ENCODE measurements around the gene GPR139. TPM values are rescaled to one million over a fixed set of nuclear protein-coding genes. Genes with fewer than 3 reads are reported as not detected.

GPR139 gene
- total RNA-seq, 1 experiment from 2014 or later, result not detected

- Histone ChIP-seq H3K4me3 (no peak overlapping the region), H3K27me3 (replicated peaks) (peaks cover 15% of the 10 kb centered on the region), H3K27ac (no peak overlapping the region), H3K9me3 (replicated peaks) (no peaks in the 10 kb centered on the region), H3K4me1 (replicated peaks) (no peaks in the 10 kb centered on the region), H3K36me3 (no peaks in the 10 kb centered on the region)
- DNase-seq (ENCODE audit: low read depth in 1 of 2, low spot score in 2 of 2), result no peak
Observed at GRCh38 chr16:20041924-20042596, 31.6 kb downstream of the GPR139 start.

- H3K4me3 ChIP-seq, result no peak overlapping the region
- H3K27ac ChIP-seq, result no peak overlapping the region
- no peaks in the 10 kb centered on the region for H3K36me3 ChIP-seq
- H3K4me1 ChIP-seq (replicated peaks), result no peaks in the 10 kb centered on the region
- DNase-seq (ENCODE audit: low read depth in 1 of 2, low spot score in 2 of 2), result no peak
- H3K9me3 ChIP-seq (replicated peaks), result no peaks in the 10 kb centered on the region
- H3K27me3 ChIP-seq (replicated peaks), result peaks cover 15% of the 10 kb centered on the region
Observed at GRCh38 chr16:20040011-20040410, 33.7 kb downstream of the GPR139 start.

GRCh38 chr16:20029611-20030010 lies 44.1 kb downstream of the GPR139 start:
- no peak overlapping the region for H3K4me3 ChIP-seq

GRCh38 chr16:20026361-20027072 lies 47.2 kb downstream of the GPR139 start:
- DNase-seq (ENCODE audit: low read depth in 1 of 2, low spot score in 2 of 2), result no peak
- H3K4me1 ChIP-seq (replicated peaks), result no peaks in the 10 kb centered on the region
- H3K36me3 ChIP-seq, result no peaks in the 10 kb centered on the region
- H3K9me3 ChIP-seq (replicated peaks), result no peaks in the 10 kb centered on the region
- H3K27ac ChIP-seq, result no peak overlapping the region
- no peaks in the 10 kb centered on the region for H3K27me3 ChIP-seq (replicated peaks)
- H3K4me3 ChIP-seq, result no peak overlapping the region

More at GRCh38 chr16:20029611-20030010, 44.1 kb downstream of the GPR139 start:
- H3K4me1 ChIP-seq (replicated peaks), result no peaks in the 10 kb centered on the region
- no peaks in the 10 kb centered on the region for H3K9me3 ChIP-seq (replicated peaks)
- H3K27me3 ChIP-seq (replicated peaks), result no peaks in the 10 kb centered on the region
- DNase-seq (ENCODE audit: low read depth in 1 of 2, low spot score in 2 of 2), result no peak
- H3K36me3 ChIP-seq, result no peaks in the 10 kb centered on the region
- H3K27ac ChIP-seq, result no peak overlapping the region

- no peak for DNase-seq (ENCODE audit: low read depth in 1 of 2, low spot score in 2 of 2)
- Histone ChIP-seq H3K4me1 (replicated peaks) (no peaks in the 10 kb centered on the region), H3K4me3 (no peak overlapping the region), H3K27me3 (replicated peaks) (no peaks in the 10 kb centered on the region), H3K27ac (no peak overlapping the region), H3K36me3 (no peaks in the 10 kb centered on the region), H3K9me3 (replicated peaks) (no peaks in the 10 kb centered on the region)
Observed at GRCh38 chr16:20023190-20023589, 50.5 kb downstream of the GPR139 start.

- Histone ChIP-seq H3K27me3 (replicated peaks) (no peaks in the 10 kb centered on the region), H3K4me1 (replicated peaks) (no peaks in the 10 kb centered on the region), H3K27ac (no peak overlapping the region), H3K36me3 (no peaks in the 10 kb centered on the region), H3K9me3 (replicated peaks) (no peaks in the 10 kb centered on the region), H3K4me3 (no peak overlapping the region)
- DNase-seq (ENCODE audit: low read depth in 1 of 2, low spot score in 2 of 2), result no peak
Observed at GRCh38 chr16:20020976-20021375, 52.7 kb downstream of the GPR139 start.

GRCh38 chr16:20020083-20020482 lies 53.6 kb downstream of the GPR139 start:
- no peaks in the 10 kb centered on the region for H3K4me1 ChIP-seq (replicated peaks)
- H3K4me3 ChIP-seq, result no peak overlapping the region
- H3K27me3 ChIP-seq (replicated peaks), result no peaks in the 10 kb centered on the region

GRCh38 chr16:20016234-20016633 lies 57.5 kb downstream of the GPR139 start:
- Histone ChIP-seq H3K4me1 (replicated peaks) (no peaks in the 10 kb centered on the region), H3K27ac (no peak overlapping the region), H3K36me3 (no peaks in the 10 kb centered on the region), H3K4me3 (no peak overlapping the region), H3K27me3 (replicated peaks) (no peaks in the 10 kb centered on the region), H3K9me3 (replicated peaks) (no peaks in the 10 kb centered on the region)
- DNase-seq (ENCODE audit: low read depth in 1 of 2, low spot score in 2 of 2), result no peak

More at GRCh38 chr16:20020083-20020482, 53.6 kb downstream of the GPR139 start:
- H3K36me3 ChIP-seq, result no peaks in the 10 kb centered on the region
- H3K9me3 ChIP-seq (replicated peaks), result no peaks in the 10 kb centered on the region
- DNase-seq (ENCODE audit: low read depth in 1 of 2, low spot score in 2 of 2), result no peak
- H3K27ac ChIP-seq, result no peak overlapping the region

- no peaks in the 10 kb centered on the region for H3K4me1 ChIP-seq (replicated peaks)
- no peak overlapping the region for H3K27ac ChIP-seq
- DNase-seq (ENCODE audit: low read depth in 1 of 2, low spot score in 2 of 2), result no peak
Observed at GRCh38 chr16:20004931-20005330, 68.8 kb downstream of the GPR139 start.

GRCh38 chr16:20002936-20003335 lies 70.8 kb downstream of the GPR139 start:
- H3K9me3 ChIP-seq (replicated peaks), result no peaks in the 10 kb centered on the region
- no peak overlapping the region for H3K4me3 ChIP-seq
- H3K27me3 ChIP-seq (replicated peaks), result peaks cover 2% of the 10 kb centered on the region; the same call in 1 of the 2 replicates
- H3K36me3 ChIP-seq, result no peaks in the 10 kb centered on the region
- H3K27ac ChIP-seq, result no peak overlapping the region
- no peak for DNase-seq (ENCODE audit: low read depth in 1 of 2, low spot score in 2 of 2)
- H3K4me1 ChIP-seq (replicated peaks), result no peaks in the 10 kb centered on the region

More at GRCh38 chr16:20004931-20005330, 68.8 kb downstream of the GPR139 start:
- Histone ChIP-seq H3K36me3 (no peaks in the 10 kb centered on the region), H3K4me3 (no peak overlapping the region), H3K9me3 (replicated peaks) (no peaks in the 10 kb centered on the region), H3K27me3 (replicated peaks) (peaks cover 2% of the 10 kb centered on the region; the same call in 1 of the 2 replicates)

GRCh38 chr16:20001856-20002707 lies 71.6 kb downstream of the GPR139 start:
- Histone ChIP-seq H3K4me3 (no peak overlapping the region), H3K27ac (no peak overlapping the region), H3K4me1 (replicated peaks) (no peaks in the 10 kb centered on the region), H3K36me3 (no peaks in the 10 kb centered on the region), H3K27me3 (replicated peaks) (no peaks in the 10 kb centered on the region; the same call in 1 of the 2 replicates), H3K9me3 (replicated peaks) (no peaks in the 10 kb centered on the region)
- no peak for DNase-seq (ENCODE audit: low read depth in 1 of 2, low spot score in 2 of 2)

GRCh38 chr16:19997734-19998133 lies 76.0 kb downstream of the GPR139 start:
- Histone ChIP-seq H3K4me3 (no peak overlapping the region), H3K9me3 (replicated peaks) (no peaks in the 10 kb centered on the region), H3K27me3 (replicated peaks) (0 out of 2 replicates have a peak, but pooled peaks cover 2% of the 10 kb centered on the region), H3K4me1 (replicated peaks) (no peaks in the 10 kb centered on the region), H3K27ac (no peak overlapping the region), H3K36me3 (no peaks in the 10 kb centered on the region)
- DNase-seq (ENCODE audit: low read depth in 1 of 2, low spot score in 2 of 2), result no peak

- Histone ChIP-seq H3K27me3 (replicated peaks) (0 out of 2 replicates have a peak, but pooled peaks cover 2% of the 10 kb centered on the region), H3K4me1 (replicated peaks) (no peaks in the 10 kb centered on the region), H3K27ac (no peak overlapping the region), H3K4me3 (no peak overlapping the region), H3K9me3 (replicated peaks) (no peaks in the 10 kb centered on the region), H3K36me3 (no peaks in the 10 kb centered on the region)
- DNase-seq (ENCODE audit: low read depth in 1 of 2, low spot score in 2 of 2), result no peak
Observed at GRCh38 chr16:19997264-19997663, 76.4 kb downstream of the GPR139 start.
